H9 (cell line): ENCODE data around the gene KDM4F. TPM values are rescaled to one million over a fixed set of nuclear protein-coding genes. Genes with fewer than 3 reads are reported as not detected.
"Not testable (repeated sequence)": the region's sequence is repeated elsewhere in the genome, so short reads cannot be mapped to it uniquely, and the experiment has no call there.

Experiments
- DNase-seq: peaks from one replicate; pipeline ENCODE4 v3.0.0-alpha.2; 2017
- H2AFZ ChIP-seq: one replicate; pipeline ENCODE4 v1.6.1; 2013; ENCODE audit warnings: mild to moderate bottlenecking, low read length, control low read depth, moderate library complexity
- H2AK5ac ChIP-seq: 2 replicates; pipeline ENCODE4 v1.6.1; 2013; ENCODE audit warnings: low read length, control low read depth, mixed read lengths; ENCODE audit not compliant: insufficient read length
- H2BK120ac ChIP-seq: one replicate; pipeline ENCODE4 v1.6.1; 2013; ENCODE audit warnings: low read depth, mild to moderate bottlenecking, low read length, control low read depth, inconsistent platforms; ENCODE audit not compliant: poor library complexity, severe bottlenecking
- H2BK12ac ChIP-seq: 2 replicates; pipeline ENCODE4 v1.6.1; 2013; ENCODE audit warnings: low read length, control low read depth, mixed read lengths, low read depth; ENCODE audit not compliant: insufficient read length
- H2BK15ac ChIP-seq: 2 replicates; pipeline ENCODE4 v1.6.1; 2013; ENCODE audit warnings: low read depth, low read length, control low read depth
- H2BK20ac ChIP-seq: one replicate; pipeline ENCODE4 v1.6.1; 2013; ENCODE audit warnings: low read depth, mild to moderate bottlenecking, low read length, control low read depth, inconsistent platforms; ENCODE audit not compliant: poor library complexity, severe bottlenecking
- H2BK5ac ChIP-seq: 2 replicates; pipeline ENCODE4 v1.6.1; 2013; ENCODE audit warnings: low read length, control low read depth, mixed read lengths; ENCODE audit not compliant: insufficient read length
- H3K14ac ChIP-seq: 2 replicates; pipeline ENCODE4 v1.6.1; 2013; ENCODE audit warnings: low read length, control low read depth; ENCODE audit not compliant: insufficient read depth
- H3K18ac ChIP-seq: 2 replicates; pipeline ENCODE4 v1.6.1; 2013; ENCODE audit warnings: low read depth, mild to moderate bottlenecking, mixed read lengths, low read length, control low read depth; ENCODE audit not compliant: insufficient read length
- H3K23ac ChIP-seq: 2 replicates; pipeline ENCODE4 v1.6.1; 2013; ENCODE audit warnings: low read length, control low read depth, mixed read lengths, low read depth; ENCODE audit not compliant: insufficient read length
- H3K23me2 ChIP-seq: 2 replicates; pipeline ENCODE4 v1.6.1; 2013; ENCODE audit warnings: low read depth, mild to moderate bottlenecking, mixed read lengths, low read length, control low read depth; ENCODE audit not compliant: insufficient read length, poor library complexity, severe bottlenecking
- H3K27ac ChIP-seq: 2 replicates; pipeline ENCODE4 v1.5.1; 2013; ENCODE audit warnings: low read length, control low read depth, mixed read lengths, low read depth; ENCODE audit not compliant: insufficient read length
- H3K27me3 ChIP-seq: 2 replicates; pipeline ENCODE4 v1.6.1; 2013; ENCODE audit warnings: low read length, control low read depth, inconsistent platforms; ENCODE audit not compliant: insufficient read depth
- H3K4ac ChIP-seq: 2 replicates; pipeline ENCODE4 v1.6.1; 2013; ENCODE audit warnings: low read depth, mild to moderate bottlenecking, control low read depth, inconsistent platforms, low read length, moderate library complexity
- H3K4me1 ChIP-seq: 2 replicates; pipeline ENCODE4 v1.6.1; 2013; ENCODE audit warnings: low read length, control low read depth, inconsistent platforms; ENCODE audit not compliant: insufficient read depth
- H3K4me2 ChIP-seq: 2 replicates; pipeline ENCODE4 v1.6.1; 2013; ENCODE audit warnings: low read length, control low read depth, mixed read lengths; ENCODE audit not compliant: insufficient read length, insufficient read depth
- H3K56ac ChIP-seq: 2 replicates; pipeline ENCODE4 v1.6.1; 2013; ENCODE audit warnings: low read depth, mild to moderate bottlenecking, mixed read lengths, low read length, control low read depth; ENCODE audit not compliant: insufficient read length
- H3K79me1 ChIP-seq: 2 replicates; pipeline ENCODE4 v1.6.1; 2013; ENCODE audit warnings: low read depth, mild to moderate bottlenecking, moderate library complexity, low read length, control low read depth, inconsistent platforms; ENCODE audit not compliant: insufficient read depth, poor library complexity, severe bottlenecking
- H3K79me2 ChIP-seq: 2 replicates; pipeline ENCODE4 v1.6.1; 2013; ENCODE audit warnings: low read length, control low read depth, inconsistent platforms; ENCODE audit not compliant: insufficient read depth
- H3K9ac ChIP-seq: 2 replicates; pipeline ENCODE4 v1.6.1; 2013; ENCODE audit warnings: low read length, control low read depth, mixed read lengths; ENCODE audit not compliant: insufficient read length; ENCODE audit errors: extremely low read depth
- H3K9me3 ChIP-seq: one replicate; pipeline ENCODE4 v1.6.1; 2013; ENCODE audit warnings: low read depth, low read length, inconsistent platforms; ENCODE audit not compliant: control insufficient read depth
- H3T11ph ChIP-seq: one replicate; pipeline ENCODE4 v1.6.1; 2013; ENCODE audit warnings: mild to moderate bottlenecking, low read length, control low read depth, inconsistent platforms
- H4K20me1 ChIP-seq: one replicate; pipeline ENCODE4 v1.6.1; 2013; ENCODE audit not compliant: control insufficient read depth, insufficient read length, insufficient read depth
- H4K5ac ChIP-seq: 2 replicates; pipeline ENCODE4 v1.6.1; 2013; ENCODE audit warnings: low read depth, mild to moderate bottlenecking, mixed read lengths, low read length, control low read depth; ENCODE audit not compliant: insufficient read length
- H4K8ac ChIP-seq: replicated peaks from 2 replicates; pipeline ENCODE4 v1.6.1; 2013; ENCODE audit warnings: low read length, control low read depth, mixed read lengths, low read depth; ENCODE audit not compliant: insufficient read length
- H4K91ac ChIP-seq: 2 replicates; pipeline ENCODE4 v1.6.1; 2013; ENCODE audit warnings: low read depth, mild to moderate bottlenecking, moderate library complexity, mixed read lengths, low read length, control low read depth; ENCODE audit not compliant: insufficient read length
- H3K27ac Mint-ChIP-seq, 3 experiments: 2 replicates in 2 of 3; 3 replicates in 1 of 3; pipeline ENCODE4 v1.8.0; 2020 to 2021; ENCODE audit warnings: mixed read lengths in 3 of 3, mild to moderate bottlenecking in 1 of 3, moderate library complexity in 1 of 3
- H3K27me3 Mint-ChIP-seq: 2 replicates; pipeline ENCODE4 v1.8.0; 2021; ENCODE audit warnings: low read depth, mild to moderate bottlenecking, moderate library complexity, mixed read lengths
- H3K36me3 Mint-ChIP-seq, 3 experiments: 2 replicates in 2 of 3; 3 replicates in 1 of 3; pipeline ENCODE4 v1.8.0; 2020 to 2021; ENCODE audit warnings: low read depth in 3 of 3, mixed read lengths in 3 of 3; ENCODE audit not compliant: insufficient read depth in 1 of 3
- H3K4me1 Mint-ChIP-seq, 2 experiments: 2 replicates each; pipeline ENCODE4 v1.8.0; 2020; ENCODE audit warnings: mixed read lengths in 2 of 2
- H3K4me3 Mint-ChIP-seq, 2 experiments: 2 replicates in 1 of 2; 3 replicates in 1 of 2; pipeline ENCODE4 v1.8.0; 2020 to 2021; ENCODE audit warnings: mild to moderate bottlenecking in 2 of 2, mixed read lengths in 2 of 2, moderate library complexity in 1 of 2
- H3K9me3 Mint-ChIP-seq, 2 experiments: 2 replicates in 1 of 2; 3 replicates in 1 of 2; pipeline ENCODE4 v1.8.0; 2020; ENCODE audit warnings: mild to moderate bottlenecking in 2 of 2, mixed read lengths in 2 of 2, moderate library complexity in 1 of 2
- WGBS: extraction: QIAGEN DNeasy Blood & Tissue Kit; methylation state at CpG from one replicate; pipeline ENCODE4 v1.1.7; 2013; ENCODE audit warnings: missing lambda C conversion rate, low lambda C conversion rate, mixed read lengths; ENCODE audit not compliant: insufficient read length; ENCODE audit errors: extremely low coverage; 5-methylcytosine and 5-hydroxymethylcytosine counted together
- long read RNA-seq: library from polyadenylated mRNA; unstranded; transcript quantifications from one replicate; pipeline ENCODE4 v2.0.0, GENCODE V29; 2020
- total RNA-seq: library from RNA; stranded (reverse); gene quantifications from 2 replicates; pipeline ENCODE4 v1.2.1, GENCODE V29; 2021

Gene KDM4F
- not detected in 2 replicates for total RNA-seq
- long read RNA-seq: 0 reads

GRCh38 chr11:95049122-95049521 lies at the start of gene KDM4F:
Gene KDM4F (plus strand): TSS chr11:95049422.
- not testable (repeated sequence) for H4K20me1 ChIP-seq, H3K4me1 ChIP-seq, H2BK120ac ChIP-seq, H3K27ac Mint-ChIP-seq, H3K4ac ChIP-seq, H3K4me2 ChIP-seq, DNase-seq, H3K14ac ChIP-seq, H3K4me1 Mint-ChIP-seq, H3K27me3 ChIP-seq, H2BK12ac ChIP-seq, H3K56ac ChIP-seq, H2BK15ac ChIP-seq, H2BK20ac ChIP-seq, H2BK5ac ChIP-seq, H2AFZ ChIP-seq, H3K9me3 ChIP-seq, H3K23ac ChIP-seq, H4K8ac ChIP-seq, H3K27ac ChIP-seq, H3T11ph ChIP-seq, H4K91ac ChIP-seq, H3K79me1 ChIP-seq, H3K9ac ChIP-seq, H4K5ac ChIP-seq, H3K18ac ChIP-seq, H3K23me2 ChIP-seq, H3K36me3 Mint-ChIP-seq, H3K9me3 Mint-ChIP-seq, H3K4me3 Mint-ChIP-seq, H2AK5ac ChIP-seq, H3K79me2 ChIP-seq
- H3K27me3 Mint-ChIP-seq: peaks cover 29% of the 10 kb centered on the region
- WGBS: no CpG with 5 or more reads among the region's 3 CpGs
